Measurements from ENCODE around the gene NTNG2.

The NTNG2 gene

GRCh38 chr9:132162764-132163456, 1.1 kb downstream of the NTNG2 start:
- no peak for TF ChIP-seq TAF1 (IDR thresholded peaks at IDR 0.05; ENCODE audit: borderline replicate concordance, insufficient read depth, low read length)
- TF ChIP-seq POLR2AphosphoS5 (IDR thresholded peaks at IDR 0.05; ENCODE audit: low read depth, low read length): no peak
- TF ChIP-seq FOXP2 (optimal IDR thresholded peaks at IDR 0.05; ENCODE audit: borderline replicate concordance, extremely low read depth, extremely low read length, insufficient read depth): no peak

- TF ChIP-seq FOXP2 (optimal IDR thresholded peaks at IDR 0.05; ENCODE audit: borderline replicate concordance, extremely low read depth, extremely low read length, insufficient read depth) (no peak), SIN3A (IDR thresholded peaks at IDR 0.05; ENCODE audit: borderline replicate concordance, insufficient read depth, low read length) (no peak), TAF1 (IDR thresholded peaks at IDR 0.05; ENCODE audit: borderline replicate concordance, insufficient read depth, low read length) (no peak), REST (IDR thresholded peaks at IDR 0.05; ENCODE audit: insufficient read depth in 1 of 2, low read depth in 2 of 2, low read length in 2 of 2) (no peak), POLR2AphosphoS5 (IDR thresholded peaks at IDR 0.05; ENCODE audit: low read depth, low read length) (no peak)
These were observed 1.6 kb downstream of the NTNG2 start for GRCh38 chr9:132163457-132163875.

- TF ChIP-seq TAF1 (IDR thresholded peaks at IDR 0.05; ENCODE audit: borderline replicate concordance, insufficient read depth, low read length) (no peak), SIN3A (IDR thresholded peaks at IDR 0.05; ENCODE audit: borderline replicate concordance, insufficient read depth, low read length) (no peak), FOXP2 (optimal IDR thresholded peaks at IDR 0.05; ENCODE audit: borderline replicate concordance, extremely low read depth, extremely low read length, insufficient read depth) (no peak), REST (IDR thresholded peaks at IDR 0.05; ENCODE audit: insufficient read depth in 1 of 2, low read depth in 2 of 2, low read length in 2 of 2) (no peak), POLR2AphosphoS5 (IDR thresholded peaks at IDR 0.05; ENCODE audit: low read depth, low read length) (no peak)
These were observed 2.2 kb downstream of the NTNG2 start for GRCh38 chr9:132163876-132164603.

GRCh38 chr9:132164604-132165362, 2.9 kb downstream of the NTNG2 start:
- TF ChIP-seq SIN3A (IDR thresholded peaks at IDR 0.05; ENCODE audit: borderline replicate concordance, insufficient read depth, low read length): no peak
- no peak for TF ChIP-seq FOXP2 (optimal IDR thresholded peaks at IDR 0.05; ENCODE audit: borderline replicate concordance, extremely low read depth, extremely low read length, insufficient read depth)
- TF ChIP-seq REST (IDR thresholded peaks at IDR 0.05; ENCODE audit: insufficient read depth in 1 of 2, low read depth in 2 of 2, low read length in 2 of 2): no peak
- no peak for TF ChIP-seq TAF1 (IDR thresholded peaks at IDR 0.05; ENCODE audit: borderline replicate concordance, insufficient read depth, low read length)
- TF ChIP-seq POLR2AphosphoS5 (IDR thresholded peaks at IDR 0.05; ENCODE audit: low read depth, low read length): no peak

GRCh38 chr9:132166599-132166998, 4.7 kb downstream of the NTNG2 start:
- no peak for TF ChIP-seq SIN3A (IDR thresholded peaks at IDR 0.05; ENCODE audit: borderline replicate concordance, insufficient read depth, low read length)
- no peak for TF ChIP-seq POLR2AphosphoS5 (IDR thresholded peaks at IDR 0.05; ENCODE audit: low read depth, low read length)
- TF ChIP-seq TAF1 (IDR thresholded peaks at IDR 0.05; ENCODE audit: borderline replicate concordance, insufficient read depth, low read length): no peak
- TF ChIP-seq FOXP2 (optimal IDR thresholded peaks at IDR 0.05; ENCODE audit: borderline replicate concordance, extremely low read depth, extremely low read length, insufficient read depth): no peak
- no peak for TF ChIP-seq REST (IDR thresholded peaks at IDR 0.05; ENCODE audit: insufficient read depth in 1 of 2, low read depth in 2 of 2, low read length in 2 of 2)
